GM23338 (cell line): Measurements from ENCODE around the gene WWOX.

ENCODE experiments used
- CTCF ChIP-seq, 2 experiments: fragments of 200-600 bp in 1 of 2; sonication (generic) in 1 of 2; conservative IDR thresholded peaks; 2 replicates each; pipeline versions ENCODE4 v1.5.1 to v1.6.1; 2016 to 2017; ENCODE audit warnings: antibody characterized with exemption in 2 of 2, low read depth in 2 of 2, mild to moderate bottlenecking in 2 of 2, moderate library complexity in 1 of 2
- EZH2 ChIP-seq: fragments of 200-600 bp; sonication (generic); IDR thresholded peaks from one replicate; pipeline ENCODE4 v1.8.0; 2017; ENCODE audit warnings: antibody characterized with exemption, mild to moderate bottlenecking, low read depth; ENCODE audit not compliant: unreplicated experiment
- EZH2phosphoT487 ChIP-seq: fragments of 200-600 bp; sonication (generic); IDR thresholded peaks from one replicate; pipeline ENCODE4 v1.8.1; 2018; ENCODE audit warnings: antibody characterized with exemption; ENCODE audit not compliant: unreplicated experiment
- JUNB ChIP-seq: IDR thresholded peaks from one replicate; pipeline ENCODE4 v1.6.1; 2016; ENCODE audit warnings: antibody characterized with exemption; ENCODE audit not compliant: unreplicated experiment
- POLR2AphosphoS5 ChIP-seq: IDR thresholded peaks from 2 replicates; pipeline ENCODE4 v1.6.1; 2016; ENCODE audit warnings: antibody characterized with exemption, low read depth
- REST ChIP-seq: IDR thresholded peaks from one replicate; pipeline ENCODE4 v1.6.1; 2018; ENCODE audit warnings: antibody characterized with exemption; ENCODE audit not compliant: unreplicated experiment

- TF ChIP-seq CTCF (conservative IDR thresholded peaks at IDR 0.05; ENCODE audit: low read depth in 2 of 2) (no peak), EZH2phosphoT487 (no peak), JUNB (no peak), REST (no peak), POLR2AphosphoS5 (no peak), EZH2 (no peak)
These were observed 263.2 kb downstream of the WWOX start for GRCh38 chr16:78362524-78363135.
